ENCODE results near the gene SLIT3. TPM values are rescaled to one million over a fixed set of nuclear protein-coding genes. Genes with fewer than 3 reads are reported as not detected.

Gene SLIT3
- total RNA-seq, 4 donors from 2014 or later = 6.8 to 23.1 (median 13.3) TPM

- DNase-seq = no peak
- no peak for TF ChIP-seq POLR2A (IDR thresholded peaks at IDR 0.05)
- TF ChIP-seq CTCF (IDR thresholded peaks at IDR 0.05) = no peak
Measured at GRCh38 chr5:169226895-169227294, 74.0 kb downstream of the SLIT3 start.

GRCh38 chr5:169225830-169226356 is 75.0 kb downstream of the SLIT3 start:
- Histone ChIP-seq H3K9me3 (no peaks in the 10 kb centered on the region), H3K4me1 (no peaks in the 10 kb centered on the region), H3K36me3 (no peaks in the 10 kb centered on the region), H3K27me3 (no peaks in the 10 kb centered on the region), H3K27ac (no peak overlapping the region), H3K4me3 (no peak overlapping the region)
- TF ChIP-seq POLR2A (IDR thresholded peaks at IDR 0.05) = no peak
- no peak for TF ChIP-seq CTCF (IDR thresholded peaks at IDR 0.05)
- DNase-seq = no peak

More at GRCh38 chr5:169226895-169227294, 74.0 kb downstream of the SLIT3 start:
- Histone ChIP-seq H3K4me3 (no peak overlapping the region), H3K9me3 (no peaks in the 10 kb centered on the region), H3K4me1 (no peaks in the 10 kb centered on the region), H3K27me3 (no peaks in the 10 kb centered on the region), H3K27ac (no peak overlapping the region), H3K36me3 (no peaks in the 10 kb centered on the region)

GRCh38 chr5:169223595-169223953 is 77.4 kb downstream of the SLIT3 start:
- H3K27me3 ChIP-seq = no peaks in the 10 kb centered on the region
- H3K4me1 ChIP-seq = no peaks in the 10 kb centered on the region
- H3K27ac ChIP-seq = no peak overlapping the region
- DNase-seq = no peak
- H3K9me3 ChIP-seq = no peaks in the 10 kb centered on the region
- H3K36me3 ChIP-seq = no peaks in the 10 kb centered on the region
- TF ChIP-seq POLR2A (IDR thresholded peaks at IDR 0.05) (no peak), CTCF (IDR thresholded peaks at IDR 0.05) (no peak)
- no peak overlapping the region for H3K4me3 ChIP-seq

- Histone ChIP-seq H3K27ac (no peak overlapping the region), H3K4me3 (no peak overlapping the region), H3K27me3 (no peaks in the 10 kb centered on the region), H3K9me3 (no peaks in the 10 kb centered on the region), H3K36me3 (no peaks in the 10 kb centered on the region), H3K4me1 (no peaks in the 10 kb centered on the region)
- no peak for TF ChIP-seq POLR2A (IDR thresholded peaks at IDR 0.05)
- TF ChIP-seq CTCF (IDR thresholded peaks at IDR 0.05) = no peak
- DNase-seq = no peak
Measured at GRCh38 chr5:169222934-169223594, 77.9 kb downstream of the SLIT3 start.

- Histone ChIP-seq H3K27ac (no peak overlapping the region), H3K4me1 (no peaks in the 10 kb centered on the region), H3K27me3 (no peaks in the 10 kb centered on the region), H3K36me3 (no peaks in the 10 kb centered on the region), H3K9me3 (no peaks in the 10 kb centered on the region), H3K4me3 (no peak overlapping the region)
- no peak for TF ChIP-seq POLR2A (IDR thresholded peaks at IDR 0.05)
- no peak for TF ChIP-seq CTCF (IDR thresholded peaks at IDR 0.05)
- no peak for DNase-seq
Measured at GRCh38 chr5:169221519-169221918, 79.4 kb downstream of the SLIT3 start.

Data from Peyer's patch (tissue), 4 donors.